GM18951 (cell line): ENCODE measurements around the gene SLC25A43.
"Not testable (repeated sequence)": the region's sequence is repeated elsewhere in the genome, so short reads cannot be mapped to it uniquely, and the experiment has no call there.

Experiments used
- POLR2A ChIP-seq: IDR thresholded peaks from 4 replicates; pipeline ENCODE4 v1.6.1; 2011; ENCODE audit warnings: mild to moderate bottlenecking; ENCODE audit not compliant: insufficient read length, insufficient read depth; ENCODE audit errors: extremely low read depth
- in situ Hi-C: fragments of 300-500 bp; cut with MboI; formaldehyde crosslinking; loops from one replicate; pipeline ENCODE4 v1.12.0; 2022; ENCODE audit warnings: low sequenced_read_pairs, mixed read lengths, inconsistent platforms; ENCODE audit not compliant: unreplicated experiment

SLC25A43 gene

GRCh38 chrX:119419146-119419545 lies 20.0 kb downstream of the SLC25A43 start:
- TF ChIP-seq POLR2A, result no peak
- in situ Hi-C loops, result no loop called here

GRCh38 chrX:119419898-119420297 lies 20.8 kb downstream of the SLC25A43 start:
- in situ Hi-C loops, result no loop called here
- no peak for TF ChIP-seq POLR2A

DNA sequence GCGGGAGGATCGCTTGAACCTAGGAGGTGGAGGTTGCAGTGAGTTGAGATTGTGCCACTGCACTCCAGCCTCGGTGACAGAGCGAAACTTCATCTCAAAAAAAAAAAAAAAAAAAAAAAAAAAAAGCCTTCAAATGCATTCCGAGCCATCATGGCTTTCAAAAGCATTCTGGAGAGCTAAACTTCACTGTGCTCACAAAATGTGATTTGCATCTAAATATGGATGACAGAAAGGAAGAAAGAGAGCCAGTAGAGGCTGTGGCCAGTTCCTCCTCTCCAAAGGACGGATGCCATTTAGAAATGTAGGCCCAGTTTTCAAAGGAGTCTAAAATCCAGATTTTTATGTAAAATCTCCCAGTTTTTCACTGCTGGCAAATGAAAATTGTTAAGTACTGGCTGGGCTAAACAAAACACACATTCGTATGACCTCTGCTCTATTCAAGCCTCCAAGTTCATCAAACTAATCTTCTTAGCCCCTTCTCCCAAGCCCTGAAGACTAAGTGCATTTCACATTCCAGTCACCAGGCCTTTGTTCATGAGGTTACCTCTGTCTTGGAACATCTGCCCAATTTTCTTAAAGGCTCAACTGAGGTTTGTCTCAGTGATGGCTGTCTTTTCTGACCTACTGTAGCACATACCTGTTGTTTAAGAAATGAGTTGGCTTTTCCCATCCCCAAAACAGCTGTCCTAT lies 22.0 kb downstream of the SLC25A43 start:
- TF ChIP-seq POLR2A, result no peak
- in situ Hi-C loops, result no loop called here

DNA sequence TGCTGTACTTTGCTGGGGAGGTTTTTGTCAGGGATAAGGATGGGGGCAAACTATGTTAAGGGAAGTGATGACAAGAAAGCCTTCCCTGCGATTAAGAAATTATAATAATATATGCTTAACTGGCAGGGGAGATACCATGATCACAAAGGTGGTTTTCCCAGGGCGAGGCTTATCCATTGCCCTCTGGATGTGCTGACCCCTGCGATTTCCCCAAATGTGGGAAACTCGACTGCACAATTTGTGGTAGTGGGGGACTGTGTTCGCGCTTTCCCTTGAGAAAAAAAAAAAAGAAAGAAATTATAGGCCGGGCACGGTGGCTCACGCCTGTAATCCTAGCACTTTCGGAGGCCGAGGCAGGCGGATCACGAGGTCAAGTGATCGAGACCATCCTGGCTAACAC lies 24.5 kb downstream of the SLC25A43 start:
- no peak for TF ChIP-seq POLR2A
- in situ Hi-C loops, result no loop called here

GRCh38 chrX:119424999-119425398 lies 25.9 kb downstream of the SLC25A43 start:
- in situ Hi-C loops, result no loop called here
- TF ChIP-seq POLR2A, result no peak

GRCh38 chrX:119427024-119427794 lies 28.1 kb downstream of the SLC25A43 start:
- no peak for TF ChIP-seq POLR2A
- in situ Hi-C loops, result no loop called here

- no peak for TF ChIP-seq POLR2A
- in situ Hi-C loops, result no loop called here
These were observed 28.7 kb downstream of the SLC25A43 start for GRCh38 chrX:119427795-119428185.

DNA sequence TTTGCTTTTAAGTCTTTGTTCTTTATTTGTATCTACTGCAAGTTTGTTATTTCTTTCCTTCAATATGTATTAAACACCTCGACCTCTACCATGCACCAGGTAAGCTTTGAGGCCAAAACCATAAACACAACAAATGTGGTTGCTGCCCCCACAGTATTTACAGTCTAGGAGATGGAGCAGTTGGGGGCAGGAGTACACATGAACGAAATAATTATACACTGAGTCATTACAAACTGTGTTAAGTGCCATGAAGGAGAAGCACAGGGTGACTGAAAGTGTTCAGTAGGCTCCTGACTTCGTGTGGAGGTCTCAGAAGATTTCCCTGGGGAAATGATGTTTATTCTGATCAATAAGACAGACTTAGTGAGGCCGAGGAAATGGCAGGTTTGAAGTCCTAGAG lies 30.3 kb downstream of the SLC25A43 start:
- in situ Hi-C loops, result no loop called here
- TF ChIP-seq POLR2A, result no peak

DNA sequence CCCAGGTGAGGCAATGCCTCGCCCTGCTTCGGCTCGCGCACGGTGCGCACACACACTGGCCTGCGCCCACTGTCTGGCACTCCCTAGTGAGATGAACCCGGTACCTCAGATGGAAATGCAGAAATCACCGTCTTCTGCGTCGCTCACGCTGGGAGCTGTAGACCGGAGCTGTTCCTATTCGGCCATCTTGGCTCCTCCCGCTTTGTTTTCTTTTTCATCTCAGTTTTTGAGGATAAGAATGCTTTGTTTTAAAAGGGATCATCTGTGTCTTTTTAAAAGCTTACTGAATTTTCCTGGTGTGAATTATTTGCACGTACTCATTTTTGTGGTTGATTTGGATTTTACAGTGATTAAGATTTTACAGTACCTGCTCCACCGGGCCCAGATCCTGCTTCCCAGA lies 42.2 kb downstream of the SLC25A43 start:
- in situ Hi-C loops, result not testable (repeated sequence)

DNA sequence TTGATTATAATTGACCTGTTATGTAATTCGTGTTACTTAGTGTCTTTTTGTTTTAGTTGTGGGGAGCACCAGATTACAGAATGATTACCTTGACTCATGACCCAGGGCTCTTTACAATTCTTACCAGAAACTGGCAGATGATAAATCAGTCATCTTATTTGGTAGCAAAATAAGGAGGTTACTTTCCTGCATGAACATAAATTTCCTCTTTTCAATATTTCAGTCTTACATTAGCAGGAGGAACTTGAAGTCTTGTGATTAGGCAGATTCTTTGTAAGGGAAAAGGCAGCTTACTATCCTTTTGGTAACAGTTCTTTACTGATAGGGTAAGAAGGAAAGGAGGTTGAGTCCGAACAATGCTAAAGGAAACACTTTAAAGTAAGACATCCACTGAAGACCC lies 43.1 kb downstream of the SLC25A43 start:
- in situ Hi-C loops, result no loop called here

DNA sequence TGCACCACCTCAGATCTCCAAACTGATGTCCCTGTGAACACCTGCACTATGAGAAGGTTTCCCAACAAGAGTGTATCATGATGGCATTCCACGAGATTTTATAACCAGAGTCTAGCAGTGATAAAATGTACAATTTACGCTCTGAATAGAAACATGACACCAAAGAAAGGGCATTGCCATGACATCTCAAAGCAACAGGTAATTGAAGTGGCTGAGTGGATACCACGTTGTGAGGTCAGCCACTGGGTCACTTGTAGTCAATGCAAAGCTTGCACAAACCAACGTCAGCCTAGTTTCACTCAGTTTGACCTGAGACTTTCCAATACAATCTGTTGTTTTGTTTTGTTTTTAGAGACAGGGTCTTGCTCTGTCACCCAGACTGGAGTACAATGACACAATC lies 54.1 kb downstream of the SLC25A43 start:
- no peak for TF ChIP-seq POLR2A
- in situ Hi-C loops, result no loop called here

More for the DNA sequence above, 43.1 kb downstream of the SLC25A43 start:
- no peak for TF ChIP-seq POLR2A

DNA sequence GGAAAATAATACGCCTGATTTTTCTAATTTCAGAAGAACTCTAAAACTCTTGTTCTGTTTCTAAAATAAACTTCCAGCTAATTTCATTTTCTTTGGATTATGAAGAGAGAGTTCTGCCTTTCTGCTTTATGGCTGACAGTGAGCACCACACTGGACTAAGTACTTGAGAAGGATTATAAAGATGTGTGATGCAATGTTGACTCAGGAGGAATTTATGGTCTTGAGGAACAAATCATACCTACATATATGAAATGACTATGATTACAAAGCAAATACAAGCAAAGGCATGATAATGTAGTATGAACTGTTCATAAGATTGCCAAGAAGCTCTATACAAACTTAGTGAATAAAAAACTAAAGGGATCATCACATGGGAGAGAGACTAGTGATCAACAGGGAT lies 56.1 kb downstream of the SLC25A43 start:
- no peak for TF ChIP-seq POLR2A
- in situ Hi-C loops, result no loop called here

- TF ChIP-seq POLR2A, result no peak
- in situ Hi-C loops, result no loop called here
These were observed 60.0 kb downstream of the SLC25A43 start for GRCh38 chrX:119459181-119459580.

DNA sequence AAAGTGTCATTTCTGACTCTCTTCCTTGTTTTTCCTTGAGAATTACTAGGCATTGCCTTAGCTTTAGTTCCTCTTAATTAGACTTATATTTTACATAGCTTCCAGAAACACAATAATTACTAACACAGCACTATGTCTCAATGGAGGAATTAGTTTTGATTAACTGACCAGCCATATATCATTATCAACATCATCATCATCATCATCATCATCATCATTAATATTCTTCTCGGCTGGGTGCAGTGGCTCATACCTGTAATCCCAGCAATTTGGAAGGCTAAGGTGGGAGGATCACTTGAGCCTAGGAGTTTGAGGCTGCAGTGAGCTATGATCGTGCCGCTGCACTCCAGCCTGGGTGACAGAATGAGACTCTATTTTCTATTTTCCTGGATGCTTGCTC lies 66.4 kb downstream of the SLC25A43 start:
- TF ChIP-seq POLR2A, result no peak
- in situ Hi-C loops, result no loop called here
